Measurements from ENCODE around the gene ASNSD1.

The ASNSD1 gene

DNA sequence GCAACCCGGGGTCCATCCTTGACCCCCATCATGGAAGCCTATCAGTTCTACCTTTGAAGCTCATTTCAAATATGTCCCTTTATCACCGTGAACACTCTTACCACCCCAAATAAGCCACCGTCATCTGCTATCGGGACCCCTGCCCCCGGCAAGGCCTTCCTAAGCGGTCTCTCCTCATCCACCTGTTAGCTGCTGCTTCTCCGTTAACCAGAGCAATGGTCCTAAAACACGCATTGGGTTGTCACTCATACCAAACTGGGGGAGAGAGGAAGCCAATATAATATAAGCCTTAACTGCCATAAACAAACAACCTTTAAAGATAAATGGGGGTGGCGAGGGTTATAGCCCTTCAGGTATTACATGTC, 680 bp downstream of the ASNSD1 start:
- TF ChIP-seq GATA3 (IDR thresholded peaks at IDR 0.05; ENCODE audit: low read depth, low read length) (no peak), GATA2 (IDR thresholded peaks at IDR 0.05; ENCODE audit: low read depth, low read length) (no peak)

DNA sequence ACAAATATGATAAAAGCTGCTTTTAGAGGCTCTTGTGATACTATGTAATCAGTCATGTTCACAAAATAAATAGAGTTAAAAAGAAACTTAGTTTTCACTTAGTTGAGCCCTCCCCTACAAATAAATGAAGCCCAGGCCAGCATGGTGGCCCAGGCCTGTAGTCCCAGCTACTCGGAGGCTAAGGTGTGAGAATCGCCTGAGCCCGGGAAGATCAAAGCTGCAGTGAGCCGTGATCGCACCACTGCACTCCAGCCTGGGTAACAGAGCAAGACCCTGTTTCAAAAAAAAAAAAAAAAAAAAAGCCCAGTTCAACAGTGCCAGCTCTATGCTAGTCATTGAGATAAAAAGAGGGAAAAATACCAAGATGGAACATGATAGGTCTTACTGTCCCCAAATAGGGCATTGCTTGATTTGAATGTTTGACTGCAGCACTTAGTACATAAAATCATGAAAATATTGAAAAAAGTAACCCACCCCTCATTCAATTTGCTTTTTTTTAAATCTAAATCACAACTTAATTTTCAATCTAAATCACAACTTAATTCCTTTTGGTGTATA, 1.5 kb downstream of the ASNSD1 start:
- TF ChIP-seq GATA2 (IDR thresholded peaks at IDR 0.05; ENCODE audit: low read depth, low read length) (no peak), GATA3 (IDR thresholded peaks at IDR 0.05; ENCODE audit: low read depth, low read length) (no peak)

DNA sequence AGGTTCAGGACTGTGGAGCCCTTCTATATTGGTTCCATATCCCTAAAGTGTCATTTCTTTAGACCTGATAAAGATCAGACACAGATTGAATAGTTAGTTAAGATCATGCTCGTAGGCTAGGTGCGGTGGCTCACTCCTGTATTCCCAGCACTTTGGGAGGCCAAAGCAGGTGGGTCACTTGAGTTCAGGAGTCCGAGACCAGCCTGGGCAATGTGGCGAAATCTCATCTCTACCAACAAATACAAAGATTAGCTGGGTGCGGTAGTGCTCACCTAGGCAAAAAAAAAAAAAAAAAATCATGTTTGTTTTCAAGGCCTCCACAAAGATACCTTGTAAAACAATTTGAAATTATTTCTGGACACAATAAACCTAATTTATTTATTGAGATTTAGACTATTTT, 8.7 kb downstream of the ASNSD1 start:
- TF ChIP-seq GATA2 (IDR thresholded peaks at IDR 0.05; ENCODE audit: low read depth, low read length), result no peak
- no peak for TF ChIP-seq GATA3 (IDR thresholded peaks at IDR 0.05; ENCODE audit: low read depth, low read length)

DNA sequence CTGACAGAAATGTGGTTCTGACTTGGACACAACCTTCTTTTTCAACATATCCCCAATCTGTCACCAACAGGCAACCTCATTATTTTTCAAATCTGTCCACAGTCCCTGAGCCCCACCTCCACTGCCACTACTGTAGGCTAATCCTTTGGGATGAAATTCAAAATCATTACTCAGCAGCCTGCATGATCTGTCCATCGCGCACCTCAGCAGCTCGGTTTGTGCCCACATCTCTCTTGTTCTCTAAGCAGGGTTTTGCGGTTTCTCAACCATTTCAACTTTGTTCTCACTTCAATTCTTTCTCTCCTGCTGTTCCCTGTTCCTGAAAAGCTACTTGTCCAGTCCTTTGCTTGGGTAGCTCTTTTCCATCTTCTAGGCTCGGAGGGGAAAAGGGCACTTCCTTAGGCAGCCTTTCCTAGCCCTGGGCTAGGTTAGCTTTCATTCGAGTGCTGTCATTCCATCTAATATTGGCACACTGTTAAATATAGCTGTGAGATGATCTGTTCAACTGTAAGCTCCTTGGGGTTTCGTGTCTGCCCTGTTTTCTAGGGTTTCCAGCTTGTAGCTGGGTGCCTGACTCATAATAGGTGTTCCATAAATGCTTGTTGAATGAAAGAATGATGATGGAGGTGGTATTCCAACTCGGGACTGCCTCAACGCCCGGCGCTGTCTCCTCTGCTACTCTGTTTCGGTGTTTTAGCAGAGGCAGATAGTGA, 12.6 kb downstream of the ASNSD1 start:
- TF ChIP-seq GATA2 (IDR thresholded peaks at IDR 0.05; ENCODE audit: low read depth, low read length), result no peak
- no peak for TF ChIP-seq GATA3 (IDR thresholded peaks at IDR 0.05; ENCODE audit: low read depth, low read length)

DNA sequence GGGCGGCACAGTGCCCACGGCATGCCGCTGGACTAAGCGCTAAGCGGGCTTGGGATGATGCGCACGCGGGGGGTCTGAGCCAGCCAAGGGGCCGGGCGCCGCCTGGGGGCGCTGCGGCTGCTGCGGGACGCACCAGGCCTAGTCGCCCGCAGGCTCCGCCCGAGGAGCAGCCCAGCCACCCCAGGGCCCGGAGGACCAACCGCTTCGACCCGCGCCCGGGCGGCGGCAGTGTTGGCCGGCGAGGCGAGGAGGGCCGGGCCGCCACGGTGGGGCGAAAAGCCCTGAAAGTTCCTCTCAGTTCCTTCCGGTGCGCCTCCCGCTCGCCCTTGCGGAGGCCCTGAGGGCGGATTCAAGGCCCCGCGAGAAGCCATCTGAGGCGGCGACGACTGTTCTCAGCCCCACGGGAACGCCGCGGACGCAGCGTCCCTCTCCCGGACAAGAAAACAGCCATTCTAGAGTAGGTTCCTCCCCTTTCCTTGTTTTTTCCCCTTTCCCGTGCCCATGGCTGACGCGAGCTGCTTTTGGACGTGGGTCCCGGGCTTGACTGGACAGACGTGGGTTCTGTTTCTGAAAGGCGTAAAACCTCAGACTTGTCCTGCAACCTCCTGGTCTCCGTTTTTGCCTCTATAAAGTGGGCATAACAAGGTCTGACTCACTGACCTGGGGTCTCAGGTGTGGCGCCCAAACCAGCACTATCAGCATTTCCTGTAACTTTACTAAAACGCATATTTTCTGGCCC, 13.3 kb downstream of the ASNSD1 start, which contains the start of gene ANKAR:
ANKAR (plus strand) TSS at position 297 of the 739 bp plus-strand sequence. CDS start 1,821 bp downstream, outside the sequence.
- no peak for TF ChIP-seq GATA2 (IDR thresholded peaks at IDR 0.05; ENCODE audit: low read depth, low read length)
- no peak for TF ChIP-seq GATA3 (IDR thresholded peaks at IDR 0.05; ENCODE audit: low read depth, low read length)

DNA sequence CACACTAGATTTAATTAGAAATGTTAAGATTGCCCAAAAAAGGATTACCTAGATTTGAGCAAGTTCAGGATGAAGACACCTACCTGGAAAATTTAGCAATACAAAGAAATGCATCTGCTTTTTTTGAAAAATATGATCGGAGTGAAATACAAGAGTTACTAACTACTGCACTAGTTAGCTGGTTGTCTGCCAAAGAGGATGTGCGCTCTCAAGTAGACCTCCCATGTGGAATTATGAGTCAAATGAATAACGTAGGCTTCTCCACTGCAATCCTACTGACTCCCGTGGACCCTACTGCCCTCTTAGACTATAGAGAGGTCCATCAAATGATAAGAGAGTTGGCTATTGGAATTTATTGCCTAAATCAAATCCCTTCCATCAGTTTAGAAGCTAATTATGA, 15.2 kb downstream of the ASNSD1 start:
- TF ChIP-seq GATA3 (IDR thresholded peaks at IDR 0.05; ENCODE audit: low read depth, low read length), result no peak
- TF ChIP-seq GATA2 (IDR thresholded peaks at IDR 0.05; ENCODE audit: low read depth, low read length), result no peak

DNA sequence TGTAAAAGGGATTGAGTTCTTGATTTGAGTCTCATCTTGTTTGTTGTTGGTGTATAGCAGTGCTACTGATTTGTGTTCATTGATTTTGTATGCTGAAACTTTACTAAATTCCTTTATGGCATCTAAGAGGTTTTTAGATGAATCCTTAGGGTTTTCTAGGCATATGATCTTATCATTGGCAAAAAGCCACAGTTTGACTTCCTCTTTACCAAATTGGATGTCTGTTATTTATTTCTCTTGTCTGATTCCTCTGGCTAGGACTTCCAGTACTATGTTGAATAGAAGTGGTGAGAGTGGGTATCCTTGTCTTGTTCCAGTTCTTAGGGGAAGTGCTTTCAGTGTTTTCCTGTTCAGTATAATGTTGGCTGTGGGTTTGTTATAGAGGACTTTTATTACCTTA, 18.0 kb downstream of the ASNSD1 start:
- TF ChIP-seq GATA3 (IDR thresholded peaks at IDR 0.05; ENCODE audit: low read depth, low read length) (no peak), GATA2 (IDR thresholded peaks at IDR 0.05; ENCODE audit: low read depth, low read length) (no peak)

DNA sequence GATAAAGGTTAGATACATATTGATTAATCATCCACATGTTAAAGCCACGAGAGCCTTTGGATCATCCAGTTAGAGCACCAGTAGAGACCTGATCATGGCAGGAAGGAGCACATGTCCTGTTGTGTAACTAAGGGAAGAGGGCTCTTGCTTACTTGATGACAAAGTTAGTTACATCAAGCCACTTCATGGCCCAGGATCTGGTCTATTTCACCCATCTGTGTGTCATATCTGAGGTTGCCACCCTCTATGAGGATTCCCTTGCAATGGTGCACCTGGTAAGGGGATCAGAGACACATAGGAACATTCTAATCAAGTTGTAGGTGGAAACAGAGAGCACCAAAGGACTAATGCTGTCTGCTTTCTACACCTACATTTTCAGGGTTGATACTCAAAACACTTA, 19.9 kb downstream of the ASNSD1 start:
- TF ChIP-seq GATA2 (IDR thresholded peaks at IDR 0.05; ENCODE audit: low read depth, low read length) (no peak), GATA3 (IDR thresholded peaks at IDR 0.05; ENCODE audit: low read depth, low read length) (no peak)

DNA sequence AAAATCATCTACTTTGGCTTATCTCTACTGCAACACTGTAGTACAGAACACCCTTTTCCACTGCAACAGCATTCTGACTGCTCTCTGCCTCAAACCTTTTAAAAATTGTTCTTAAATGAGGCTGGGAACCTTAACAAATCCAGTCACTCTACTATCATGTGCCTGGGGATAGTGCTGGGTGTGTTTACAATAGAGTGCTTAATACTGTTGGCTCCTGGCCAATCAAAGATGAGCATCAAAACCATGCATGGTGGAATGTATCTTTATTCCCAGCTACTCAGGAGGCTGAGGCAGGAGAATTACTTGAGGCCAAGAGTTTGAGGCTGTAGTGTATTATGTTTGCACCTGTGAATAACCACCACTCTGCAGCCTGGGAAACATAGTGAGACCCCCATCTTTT, 20.6 kb downstream of the ASNSD1 start:
- TF ChIP-seq GATA3 (IDR thresholded peaks at IDR 0.05; ENCODE audit: low read depth, low read length) (no peak), GATA2 (IDR thresholded peaks at IDR 0.05; ENCODE audit: low read depth, low read length) (no peak)

DNA sequence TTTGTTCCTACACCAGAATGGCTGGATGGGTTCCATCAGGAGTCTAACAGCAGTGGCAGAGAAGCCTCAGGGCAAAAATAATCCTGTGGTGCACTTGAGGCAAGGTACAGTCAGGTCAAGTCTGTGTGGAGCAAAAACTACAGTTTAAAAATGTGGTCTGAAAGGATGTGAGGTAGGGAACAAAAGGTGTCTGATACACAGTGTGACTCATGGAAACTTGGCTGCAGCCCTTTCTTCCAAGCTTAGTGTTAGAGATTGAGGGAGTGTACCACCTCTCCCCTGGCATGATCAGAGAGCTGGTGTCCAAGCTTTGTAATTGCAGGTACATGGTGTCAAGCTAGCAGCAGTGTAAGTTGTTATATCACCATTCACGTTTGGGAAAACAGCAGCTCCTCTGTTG, 22.1 kb downstream of the ASNSD1 start:
- TF ChIP-seq GATA2 (IDR thresholded peaks at IDR 0.05; ENCODE audit: low read depth, low read length), result no peak

DNA sequence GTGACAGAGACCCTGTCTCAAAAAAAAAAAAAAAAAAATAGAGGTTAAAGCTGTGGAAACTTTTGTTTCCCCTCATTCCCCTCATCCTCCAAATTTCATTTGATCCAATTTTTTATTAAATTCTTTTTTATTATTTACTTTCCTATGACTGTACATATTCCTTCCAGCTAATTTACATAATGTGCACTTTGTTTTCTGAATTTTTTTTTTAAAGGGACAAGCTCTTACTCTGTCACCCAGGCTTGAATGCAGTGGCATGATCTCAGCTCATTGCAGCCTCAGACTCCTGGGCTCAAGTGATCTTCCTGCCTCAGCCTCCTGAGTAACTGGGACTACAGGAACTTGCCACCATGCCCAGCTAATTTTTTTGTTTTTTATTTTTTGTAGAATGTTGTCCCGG, 23.6 kb downstream of the ASNSD1 start:
- TF ChIP-seq GATA2 (IDR thresholded peaks at IDR 0.05; ENCODE audit: low read depth, low read length), result no peak

DNA sequence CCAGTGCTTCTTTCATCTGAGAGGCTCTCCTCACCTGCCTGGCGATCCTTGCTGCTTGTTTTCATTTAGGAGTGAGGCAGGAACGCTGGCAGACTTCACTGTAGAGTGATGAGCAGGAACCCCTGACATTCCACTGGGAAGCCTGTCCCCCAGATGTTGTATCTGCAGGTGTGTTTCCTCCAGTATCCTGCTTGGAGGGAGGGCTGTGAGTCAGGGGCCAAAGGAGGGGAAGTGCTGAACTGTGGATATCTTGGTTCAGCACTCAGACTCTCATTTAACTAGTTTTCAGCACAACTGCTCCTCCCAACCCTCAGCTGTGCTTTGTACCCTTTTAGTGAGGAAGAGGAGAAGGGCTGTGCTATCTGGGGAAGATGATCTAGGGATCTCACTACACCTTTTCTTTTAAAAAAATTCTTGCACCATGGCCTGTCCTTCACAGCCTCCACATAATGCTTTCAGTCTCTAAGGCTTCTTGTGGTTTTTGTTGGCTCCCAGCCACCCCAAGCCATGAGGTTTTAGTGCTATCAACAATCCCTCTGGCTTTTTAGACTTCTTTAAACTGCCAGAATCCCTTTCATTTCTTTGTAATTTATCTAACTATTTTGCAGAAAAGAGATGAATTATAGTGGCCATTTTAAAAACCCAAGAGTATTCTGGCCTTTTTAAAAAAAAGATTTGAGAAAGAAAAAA, 24.4 kb downstream of the ASNSD1 start:
- TF ChIP-seq GATA3 (IDR thresholded peaks at IDR 0.05; ENCODE audit: low read depth, low read length), result no peak
- TF ChIP-seq GATA2 (IDR thresholded peaks at IDR 0.05; ENCODE audit: low read depth, low read length), result no peak

DNA sequence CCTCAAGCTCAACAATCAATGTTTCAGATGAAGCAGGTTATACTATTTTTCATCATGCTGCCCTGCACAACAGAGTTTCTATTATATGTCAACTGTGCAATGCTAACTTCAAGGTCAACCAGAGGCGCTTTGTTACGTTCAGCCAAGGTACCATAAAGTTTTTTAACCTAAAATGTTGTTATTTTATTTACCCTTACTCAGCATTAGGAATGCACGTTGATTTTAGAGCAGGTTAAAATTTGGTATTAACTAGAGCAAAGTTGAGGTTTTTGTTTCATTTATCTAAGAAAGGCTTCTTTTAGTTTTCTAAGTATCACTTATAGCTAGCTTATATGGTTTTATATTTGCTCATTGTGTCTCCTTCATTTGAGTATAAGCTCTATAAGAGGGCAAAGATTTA, 35.0 kb downstream of the ASNSD1 start:
- TF ChIP-seq GATA2 (IDR thresholded peaks at IDR 0.05; ENCODE audit: low read depth, low read length) (no peak), GATA3 (IDR thresholded peaks at IDR 0.05; ENCODE audit: low read depth, low read length) (no peak)

DNA sequence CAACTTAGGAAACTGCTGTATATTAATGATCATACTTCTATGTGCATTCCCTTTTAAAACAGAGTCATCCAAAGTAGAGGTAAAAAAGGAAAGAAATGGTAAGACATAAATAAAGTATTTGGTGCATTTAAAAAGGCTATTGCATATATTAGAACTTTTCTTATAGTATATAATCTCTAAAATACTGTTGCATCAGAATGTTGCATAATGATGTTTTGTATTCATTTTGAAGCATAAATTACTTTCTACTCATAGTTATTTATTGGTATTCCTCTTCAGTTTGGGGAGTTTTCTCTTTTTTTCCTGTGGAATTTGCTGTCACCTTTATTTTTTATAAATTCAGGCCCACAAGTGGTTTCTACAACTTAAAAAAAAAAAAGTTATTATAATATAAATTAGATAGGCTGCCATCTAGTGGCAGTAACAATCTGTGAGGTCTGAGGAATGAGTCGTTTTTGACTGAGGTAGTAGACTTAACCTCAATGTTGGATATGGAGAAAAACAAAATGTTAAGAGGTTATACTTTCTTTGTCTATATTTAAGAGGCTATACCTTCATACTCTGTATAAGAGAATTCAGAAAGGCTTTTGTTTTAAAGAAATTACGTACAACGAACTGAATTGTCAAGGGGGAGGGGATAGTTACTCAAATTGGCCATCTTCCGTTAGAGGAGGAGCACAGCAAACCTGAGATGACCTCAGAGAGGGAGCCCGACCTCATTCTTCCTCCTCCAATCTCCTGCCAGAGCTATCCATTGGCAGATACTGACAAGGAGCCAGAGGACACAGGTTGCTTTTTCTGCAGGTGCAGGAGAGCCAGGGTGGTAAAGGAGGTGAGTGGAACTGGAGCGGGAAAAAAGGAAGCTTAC, 37.0 kb downstream of the ASNSD1 start:
- TF ChIP-seq GATA2 (IDR thresholded peaks at IDR 0.05; ENCODE audit: low read depth, low read length) (no peak), GATA3 (IDR thresholded peaks at IDR 0.05; ENCODE audit: low read depth, low read length) (no peak)

All from SH-SY5Y (cell line).